ENCODE measurements around the gene PLA2G2D. TPM values are rescaled to one million over a fixed set of nuclear protein-coding genes. Genes with fewer than 3 reads are reported as not detected.

Gene PLA2G2D
- total and polyA plus RNA-seq, 10 of the 15 experiments (the other 5 are each of a cell fraction or from before 2014, with no cell fraction given): 0.06 to 0.38 (median 0.16) TPM; not detected in 2

GRCh38 chr1:20079661-20080305 lies 39.6 kb downstream of the PLA2G2D start:
- FAIRE-seq: no peak
- Histone ChIP-seq H3K79me2 (ENCODE audit: control insufficient read depth, insufficient read depth, low read length) (no peaks in the 10 kb centered on the region), H3K36me3 (ENCODE audit: control insufficient read depth in 2 of 2, insufficient read depth in 2 of 2, low read length in 1 of 2) (no peaks in the 10 kb centered on the region), H3K4me2 (ENCODE audit: control insufficient read depth, insufficient read depth) (peak overlapping the region; percentile 4; the same call in 1 of the 2 replicates), H3K27me3 (replicated peaks in 1 of 2; ENCODE audit: control insufficient read depth in 2 of 2, insufficient read depth in 2 of 2, low read length in 1 of 2) (no peaks in the 10 kb centered on the region), H3K27ac (ENCODE audit: control insufficient read depth, insufficient read depth) (peak overlapping the region; percentile 2; the same call in 1 of the 2 replicates), H2AFZ (ENCODE audit: control insufficient read depth, low read depth, low read length) (no peak overlapping the region), H3K9ac (ENCODE audit: control insufficient read depth, insufficient read depth, low read length) (0 out of 2 replicates have a peak overlapping the region, but pooled peaks have one; percentile 29), H3K4me3 (peak overlapping the region; percentile 21; the same call in 1 of the 2 replicates), H3K4me1 (ENCODE audit: control insufficient read depth, insufficient read depth, low read length) (peaks cover 45% of the 10 kb centered on the region), H4K20me1 (ENCODE audit: control insufficient read depth, insufficient read depth) (no peaks in the 10 kb centered on the region), H3K9me3 (replicated peaks; ENCODE audit: control insufficient read depth, insufficient read depth, low read length) (no peaks in the 10 kb centered on the region)
- no TSS peak for BruUV-seq (replicated peaks)
- TF ChIP-seq TCF12 (IDR thresholded peaks at IDR 0.05; ENCODE audit: low read depth, low read length): 0 out of 2 replicates have a peak, but pooled peaks have one; percentile 13
- TF ChIP-seq MEF2A (IDR thresholded peaks at IDR 0.05; ENCODE audit: insufficient read depth, low read depth, low read length): no peak
- TF ChIP-seq NR2F1 (conservative IDR thresholded peaks at IDR 0.05): peak; percentile 40; the same call in 1 of the 2 replicates
- peak; percentile 16; the same call in 1 of the 2 replicates for TF ChIP-seq RUNX3 (IDR thresholded peaks at IDR 0.05; ENCODE audit: low read length)
- no peak for TF ChIP-seq TCF7 (IDR thresholded peaks at IDR 0.05; ENCODE audit: borderline replicate concordance)
- TF ChIP-seq IKZF2 (IDR thresholded peaks at IDR 0.05): 0 out of 4 replicates have a peak, but pooled peaks of 1 of the 2 experiments have one; percentile 12
- 0 out of 2 replicates have a peak, but pooled peaks have one; percentile 15 for TF ChIP-seq RELB (IDR thresholded peaks at IDR 0.05; ENCODE audit: low read depth)
- peak; percentile 28; the same call in 1 of the 2 replicates for TF ChIP-seq IKZF1 (conservative IDR thresholded peaks at IDR 0.05)
- WGBS (ENCODE audit: insufficient coverage, insufficient replicate concordance, low lambda C conversion rate, missing lambda C conversion rate): 60% methylated on average over 8 of the region's 8 CpGs
- ATAC-seq: peak; percentile 2; the same call in 2 of the 3 replicates
- CTCF ChIA-PET: interaction anchor here (0.7 to 3.7 kb wide), 6 partner anchors 16 to 196 kb away, joined by 3 to 17 read pairs (median 4); no protein-coding TSS in a partner anchor
- POLR2A ChIA-PET: interaction anchor here (0.6 to 2.6 kb wide), 5 partner anchors 11 to 666 kb away, joined by 3 to 11 read pairs (median 3); no protein-coding TSS in a partner anchor
- RAD21 ChIA-PET (ENCODE audit: unreplicated experiment): interaction anchor here (0.5 to 3.1 kb wide), 6 partner anchors 21 to 193 kb away, joined by 3 to 15 read pairs (median 6); partner anchors contain the start of gene PLA2G2D
- SMC1A ChIA-PET (ENCODE audit: uncharacterized antibody, unreplicated experiment): interaction anchor here (1.0 to 4.1 kb wide), 6 partner anchors 13 to 72 kb away, joined by 3 to 27 read pairs (median 8); no protein-coding TSS in a partner anchor
- DNase-seq (ENCODE audit: low read depth, low spot score): no peak
- in situ Hi-C loops (cut with MboI) (no loop called here), intact Hi-C loops (cut with micrococcal nuclease; ENCODE audit: unreplicated experiment) (loop anchor here (5.0 kb wide), 1 partner anchor 162 kb away; no protein-coding TSS in a partner anchor)
